Ammon's horn (tissue), 1 donor: Measurements from ENCODE around the gene RSPH10B2.
"Not testable (repeated sequence)": the region's sequence is repeated elsewhere in the genome, so short reads cannot be mapped to it uniquely, and the experiment has no call there.

Experiments
- DNase-seq: peaks from one replicate; pipeline ENCODE4 v3.0.0-alpha.2; 2016; ENCODE audit warnings: low spot score

The RSPH10B2 gene

DNA sequence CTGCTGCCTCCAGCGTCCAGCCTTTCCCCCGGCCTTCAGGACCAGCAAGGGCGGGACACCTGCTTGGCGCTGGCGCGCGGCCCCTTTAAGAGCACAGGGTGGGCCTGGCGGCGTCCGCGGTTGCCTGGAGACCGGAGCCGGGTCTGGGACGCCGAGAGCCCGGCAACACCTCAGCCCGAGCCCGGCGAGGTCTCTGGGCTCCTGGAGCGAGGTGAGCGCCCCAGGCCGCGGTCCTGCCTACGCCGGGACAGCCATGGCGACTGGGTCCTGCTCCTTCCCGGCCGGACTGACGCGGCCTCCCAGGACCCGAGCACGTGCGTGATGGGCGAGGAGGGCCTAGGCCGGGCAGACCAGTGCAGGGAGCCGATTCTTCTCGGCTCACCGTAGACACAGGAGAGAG is at the start of gene RSPH10B2:
Gene RSPH10B2, plus strand, starts transcription at position 140 of the 400 bp plus-strand sequence. CDS start 3,575 bp downstream, outside the sequence.
- not testable (repeated sequence) for DNase-seq

DNA sequence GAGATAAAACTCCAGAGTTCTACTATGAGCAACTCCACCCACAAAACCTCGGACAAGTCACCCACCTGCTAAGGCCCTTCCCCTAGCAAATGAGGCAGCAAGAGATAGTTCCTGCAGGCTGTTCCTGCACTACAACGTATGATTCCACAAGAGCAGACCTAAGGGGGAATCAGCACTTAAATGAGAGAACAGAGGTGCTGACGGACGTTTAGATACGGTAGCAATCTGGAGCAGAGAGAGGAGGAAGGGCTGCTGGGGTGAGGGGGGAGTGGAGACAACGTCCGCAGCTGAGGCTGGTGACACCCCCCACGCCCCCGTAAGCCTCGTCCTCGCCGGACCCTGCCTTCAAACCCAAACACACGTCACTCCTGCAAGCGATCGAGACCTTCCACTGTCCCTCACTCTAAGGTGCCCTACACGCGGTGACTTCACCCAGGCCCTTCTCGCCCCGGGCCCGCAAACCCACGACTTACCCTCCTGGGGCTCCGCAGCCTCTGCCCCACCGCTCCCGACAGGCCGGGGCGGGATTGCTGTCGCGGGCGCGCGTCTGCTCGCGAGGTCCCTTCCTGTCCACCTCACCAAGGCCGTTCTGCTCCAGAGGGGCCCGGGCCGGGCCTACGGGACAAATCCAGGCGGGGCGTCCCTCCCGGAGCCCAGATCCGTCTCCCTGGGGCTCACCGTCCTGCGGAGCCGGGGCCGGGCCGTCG is 47.8 kb upstream of the RSPH10B2 start:
- peak; percentile 8 for DNase-seq

DNA sequence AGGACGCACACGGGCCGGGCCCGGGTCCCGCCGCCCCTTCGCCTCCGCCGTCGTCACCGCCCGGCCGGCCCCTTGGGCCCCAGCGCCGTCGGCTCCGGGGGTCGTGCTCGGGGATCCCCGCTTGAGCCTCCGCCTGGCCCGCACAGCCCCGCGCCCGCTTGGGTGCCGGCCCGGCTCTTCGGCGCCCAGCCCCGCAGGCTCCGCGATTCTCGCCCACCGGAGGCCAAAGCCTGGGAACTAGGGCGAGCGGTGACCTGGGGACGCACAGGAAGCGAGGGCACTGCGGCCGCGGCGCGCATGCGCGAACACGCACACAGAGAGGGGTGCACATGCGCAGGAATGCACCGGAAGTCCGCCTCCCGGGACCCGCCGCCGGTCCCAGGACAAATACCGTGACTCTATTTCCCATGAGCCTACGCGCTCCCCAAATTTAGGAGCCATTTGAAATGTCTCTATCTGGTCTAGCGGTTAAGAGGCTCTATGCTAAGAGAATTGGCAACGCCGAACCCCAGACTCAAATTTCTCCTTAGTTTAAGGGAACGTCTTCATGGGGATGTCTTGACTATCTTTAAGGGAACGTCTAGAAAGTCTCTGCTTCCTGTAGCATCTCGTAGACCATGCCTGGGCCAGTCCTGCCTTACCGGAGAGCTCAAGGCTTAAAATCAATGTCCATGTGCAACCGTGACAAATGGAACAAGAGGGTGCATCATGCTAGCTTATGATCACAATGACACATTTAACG is 47.1 kb upstream of the RSPH10B2 start, which contains the start of gene ZNF12:
Gene ZNF12, minus strand, starts transcription at position 282 of the 742 bp plus-strand sequence. CDS start 1,774 bp downstream, outside the sequence.
- DNase-seq = peak; percentile 95

DNA sequence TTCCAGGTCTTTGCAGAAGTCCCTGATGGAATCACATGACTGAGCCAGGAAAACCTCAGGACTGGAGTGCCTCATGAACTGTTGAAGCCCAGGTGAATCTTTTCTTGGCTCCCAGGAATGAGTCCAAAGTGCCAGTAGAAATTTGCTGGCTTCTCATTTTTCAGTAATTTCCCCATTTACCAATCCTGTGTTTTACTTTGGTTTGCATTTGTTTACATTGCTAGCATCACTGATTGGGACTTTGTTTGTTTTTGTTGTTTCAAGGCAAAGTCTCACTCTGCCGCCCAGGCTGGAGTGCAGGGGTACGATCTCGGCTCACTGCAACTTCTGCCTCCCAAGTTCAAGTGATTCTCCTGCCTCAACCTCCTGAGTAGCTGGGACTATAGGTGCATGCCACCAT is 45.6 kb upstream of the RSPH10B2 start:
- DNase-seq = no peak

DNA sequence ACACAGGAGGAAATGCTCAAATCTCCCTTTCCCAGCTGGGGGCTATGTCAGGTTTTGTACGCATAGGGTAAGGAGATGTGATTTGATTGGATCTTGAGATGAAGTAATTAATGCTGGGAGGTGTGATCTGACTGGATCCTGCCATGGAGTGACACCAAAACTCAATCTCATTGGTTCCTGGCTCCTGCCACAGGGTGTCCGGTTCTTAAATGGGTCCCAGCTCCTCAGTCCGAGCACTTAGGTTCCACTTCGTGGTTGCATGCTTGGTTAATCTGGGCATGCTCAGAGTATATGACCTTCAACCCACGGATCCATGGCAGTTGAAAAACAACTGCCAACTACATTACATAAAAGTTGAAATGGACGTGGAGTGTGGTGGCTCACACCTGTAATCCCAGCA is 44.1 kb upstream of the RSPH10B2 start:
- DNase-seq = no peak

DNA sequence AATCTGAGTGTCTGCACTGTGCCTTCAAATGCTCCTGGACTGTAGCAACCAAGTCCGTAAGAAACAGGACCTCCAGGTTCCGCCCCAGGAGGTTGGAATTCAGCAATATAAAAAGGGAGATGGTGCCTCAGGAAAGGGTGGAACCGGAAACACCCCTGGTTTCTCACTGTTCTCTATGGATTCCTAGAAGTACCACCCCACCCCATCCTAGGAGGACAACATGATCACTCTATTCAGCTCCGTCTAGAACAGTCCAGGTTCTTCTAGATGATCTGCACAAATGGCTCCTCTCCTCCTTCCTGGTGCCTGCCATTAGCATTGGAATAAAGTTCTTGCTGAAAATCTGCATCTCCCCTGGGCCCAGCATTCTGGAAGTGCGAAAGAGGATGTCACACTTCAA is 39.5 kb upstream of the RSPH10B2 start:
- DNase-seq = no peak

DNA sequence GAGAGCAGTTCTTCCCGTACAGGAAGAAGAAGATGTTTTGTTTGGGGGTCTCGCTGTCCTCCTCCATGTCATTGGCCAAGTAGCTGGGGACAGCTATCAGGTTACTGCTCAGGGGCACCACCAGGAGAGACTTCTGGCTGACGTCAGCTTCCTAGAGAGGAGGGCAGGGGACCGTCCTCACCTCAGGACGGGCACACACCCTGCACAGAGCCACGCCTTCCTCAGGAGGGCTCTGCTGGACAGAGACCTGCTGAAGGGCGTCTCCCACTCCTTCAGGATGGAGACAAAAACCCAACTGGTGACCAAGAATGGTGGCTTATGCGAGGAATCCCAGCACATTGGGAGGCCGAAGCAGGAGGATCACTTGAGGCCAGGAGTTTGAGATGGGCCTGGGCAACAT is 38.0 kb upstream of the RSPH10B2 start:
- not testable (repeated sequence) for DNase-seq

DNA sequence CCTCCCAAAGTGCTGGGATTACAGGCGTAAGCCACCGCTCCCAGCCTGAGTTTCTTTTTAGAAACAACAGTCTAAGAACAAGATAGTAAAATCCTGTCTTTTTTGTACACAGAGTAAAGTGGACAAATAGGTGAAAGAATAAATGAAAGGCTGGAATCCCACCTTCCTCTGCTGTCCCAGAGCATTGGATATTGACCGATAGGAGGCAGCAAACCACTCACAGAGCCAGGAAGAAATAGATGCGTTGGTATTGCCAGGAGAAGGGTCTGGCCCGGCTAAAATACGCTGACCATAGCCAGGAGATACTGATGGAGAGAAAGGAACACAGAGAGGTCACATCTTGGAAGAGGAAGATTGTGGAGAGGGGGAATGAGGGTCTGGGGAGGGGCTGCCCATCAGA is 35.8 kb upstream of the RSPH10B2 start:
- no peak for DNase-seq

DNA sequence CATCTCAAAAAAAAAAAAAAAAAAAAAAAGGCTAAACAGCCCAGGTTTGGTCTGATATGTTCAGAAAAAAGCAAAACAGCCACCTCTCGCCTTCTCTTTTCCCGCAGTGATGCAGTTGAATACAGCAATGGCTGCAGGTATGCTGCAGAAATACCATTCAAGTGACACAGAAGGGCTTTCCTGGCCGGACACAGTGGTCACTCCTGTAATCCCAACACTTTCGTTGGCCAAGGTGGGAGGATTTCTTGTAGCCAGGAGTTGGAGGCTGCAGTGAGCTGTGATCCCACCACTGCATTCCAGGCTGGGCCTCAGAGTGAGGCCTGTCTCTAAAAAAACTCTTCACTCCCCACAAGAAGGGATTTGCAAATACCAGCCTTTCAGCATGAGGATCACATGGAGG is 29.6 kb upstream of the RSPH10B2 start:
- DNase-seq = not testable (repeated sequence)

DNA sequence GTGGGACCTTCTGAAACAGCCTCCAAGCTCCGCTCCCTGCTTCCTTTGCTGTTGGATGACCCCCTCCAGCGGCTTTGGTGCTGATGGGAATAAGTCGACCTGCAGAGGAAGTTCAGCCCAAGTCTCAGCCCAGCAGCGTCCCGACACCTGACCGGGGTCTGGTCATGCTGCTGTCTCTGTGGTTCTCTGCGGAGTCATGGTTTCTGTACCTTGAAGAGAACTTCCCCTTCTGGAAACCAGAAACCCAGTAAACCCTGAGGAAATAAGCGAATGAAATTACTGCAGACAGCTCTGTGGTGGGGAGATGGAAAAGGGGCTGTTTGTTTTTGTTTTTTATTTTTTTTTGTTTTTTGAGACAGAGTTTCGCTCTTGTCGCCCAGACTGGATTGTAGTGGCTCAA is 28.9 kb upstream of the RSPH10B2 start:
- peak; percentile 25 for DNase-seq

DNA sequence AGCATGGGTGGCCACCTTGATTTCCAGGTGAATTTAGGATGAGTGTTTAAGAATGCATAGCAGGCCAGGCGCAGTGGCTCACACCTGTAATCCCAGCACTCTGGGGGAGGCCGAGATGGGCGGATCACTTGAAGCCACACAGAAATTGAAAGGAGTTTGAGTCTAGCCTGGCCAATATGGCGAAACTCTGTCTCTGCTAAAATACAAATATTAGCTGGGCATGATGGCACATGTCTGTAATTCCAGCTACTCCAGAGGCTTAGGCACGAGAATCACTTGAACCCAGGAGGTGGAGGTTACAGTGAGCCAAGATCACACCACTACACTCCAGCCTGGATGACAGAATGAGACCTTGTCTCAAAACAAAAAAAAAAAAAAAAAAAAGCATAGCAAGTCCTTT is 27.6 kb upstream of the RSPH10B2 start:
- not testable (repeated sequence) for DNase-seq

DNA sequence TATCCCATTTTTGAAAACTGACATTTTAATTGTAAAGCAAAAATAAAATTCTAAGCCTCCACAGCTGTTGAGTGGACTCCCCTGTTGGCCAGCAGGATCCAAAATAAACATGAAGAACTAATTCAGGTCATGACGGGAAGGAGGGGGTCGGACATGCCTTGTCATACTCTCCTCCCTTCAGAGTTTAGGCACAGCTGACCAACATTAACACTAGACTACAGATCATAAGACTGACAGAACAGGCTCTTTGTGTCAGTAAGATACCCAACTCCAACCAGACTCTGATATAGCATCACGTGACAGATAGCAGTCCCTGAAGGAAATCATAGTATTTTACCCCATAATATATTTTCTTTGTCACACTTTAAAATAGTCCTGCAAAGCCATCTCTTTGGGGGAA is 26.2 kb upstream of the RSPH10B2 start:
- DNase-seq = no peak

DNA sequence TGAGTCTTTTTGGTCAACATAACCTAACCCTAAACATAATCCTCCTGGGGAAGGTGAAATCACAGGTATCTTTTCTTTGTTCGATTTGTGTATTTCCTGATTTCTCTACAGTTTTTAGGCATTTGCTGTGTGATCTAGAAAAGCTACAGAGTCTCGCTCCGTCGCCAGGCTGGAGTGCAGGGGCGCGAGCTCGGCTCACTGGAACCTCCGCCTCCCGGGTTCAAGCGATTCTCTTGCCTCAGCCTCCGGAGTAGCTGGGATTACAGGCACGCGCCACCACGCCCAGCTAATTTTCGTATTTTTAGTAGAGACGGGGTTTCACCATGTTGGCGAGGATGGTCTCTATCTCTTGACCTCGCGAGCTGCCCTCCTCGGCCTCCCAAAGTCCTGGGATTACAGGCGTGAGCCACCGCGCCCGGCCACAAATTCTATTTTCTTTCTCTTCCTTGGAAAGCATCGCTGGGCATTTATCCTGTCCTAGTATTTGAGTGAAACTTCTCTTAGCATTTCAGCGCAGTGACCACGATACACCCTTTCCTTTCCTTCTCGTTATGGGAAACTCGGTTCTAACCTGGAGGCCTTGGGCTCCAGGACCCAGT is 24.9 kb upstream of the RSPH10B2 start:
- not testable (repeated sequence) for DNase-seq

DNA sequence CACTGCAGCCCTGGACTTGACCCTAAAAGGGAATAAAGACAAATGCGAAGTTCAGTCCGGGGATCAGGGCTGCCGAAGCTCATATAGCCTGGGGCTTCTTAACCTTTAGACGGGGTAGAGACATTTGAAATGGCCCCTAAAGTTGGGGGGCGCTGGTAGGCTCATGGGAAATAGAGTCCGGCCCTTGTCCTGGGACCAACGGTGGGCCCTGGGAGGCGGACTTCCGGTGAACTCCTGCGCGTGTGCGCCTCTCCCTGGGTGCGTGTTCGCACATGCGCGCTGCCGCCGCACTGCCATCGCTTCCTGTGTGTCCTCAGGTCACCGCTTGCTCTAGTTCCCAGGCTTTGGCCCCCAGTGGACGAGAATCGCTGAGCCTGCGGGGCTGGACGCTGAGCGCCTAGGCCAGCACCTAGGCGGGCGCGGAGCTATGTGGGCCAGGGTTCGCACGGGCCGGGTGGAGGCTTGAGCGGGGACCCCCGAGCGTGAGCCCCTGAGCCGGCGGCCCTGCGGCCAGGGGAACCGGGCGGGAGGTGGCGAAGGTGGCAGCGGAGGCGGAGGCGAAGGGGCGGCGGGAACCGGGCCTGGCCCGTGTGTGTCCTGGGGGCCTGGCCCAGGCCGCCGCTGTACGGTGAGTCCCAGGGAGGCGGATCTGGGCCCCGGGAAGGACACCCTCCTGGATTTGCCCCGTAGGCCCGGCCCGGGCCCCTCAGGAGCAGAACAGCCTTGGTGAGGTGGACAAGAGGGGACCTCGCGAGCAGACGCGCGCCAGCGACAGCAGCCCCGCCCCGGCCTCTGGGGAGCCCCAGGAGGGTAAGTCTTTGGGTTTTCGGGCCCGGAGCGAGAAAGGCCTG is 24.2 kb upstream of the RSPH10B2 start:
- peak; percentile 97 for DNase-seq

DNA sequence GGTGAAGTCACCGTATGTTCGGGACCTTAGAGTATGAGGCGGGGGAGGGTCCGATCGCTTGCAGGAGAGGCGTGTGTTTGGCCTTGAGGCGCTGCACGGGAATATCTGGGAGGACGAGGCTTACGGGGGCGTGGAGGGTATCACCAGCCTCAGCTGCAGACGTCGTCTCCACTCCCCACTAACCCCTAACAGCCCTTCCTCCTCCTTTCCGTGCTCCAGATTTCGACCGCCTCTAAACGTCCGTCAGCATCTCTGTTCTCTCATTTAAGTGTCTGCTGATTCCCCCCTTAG is 23.6 kb upstream of the RSPH10B2 start:
- DNase-seq = no peak

DNA sequence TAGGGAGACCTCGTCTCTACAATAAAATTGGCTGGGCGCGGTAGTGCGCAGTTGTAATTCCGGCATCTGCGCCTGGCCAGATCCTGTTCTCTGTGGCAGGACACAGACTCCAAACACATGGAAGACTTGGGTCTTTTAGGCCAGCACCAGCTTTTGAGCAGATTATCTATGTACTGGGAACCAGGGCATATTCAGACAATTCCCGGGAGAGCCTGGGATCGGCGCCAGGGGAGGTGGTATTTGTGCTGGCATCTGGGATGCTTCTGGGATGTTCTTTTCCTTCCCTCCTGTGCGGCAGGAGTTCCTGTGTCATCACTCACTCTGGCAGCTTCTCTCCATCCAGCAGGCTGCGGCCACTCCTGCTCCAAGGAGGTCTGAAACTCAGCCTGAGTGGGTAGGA is 15.5 kb upstream of the RSPH10B2 start:
- DNase-seq = not testable (repeated sequence)

DNA sequence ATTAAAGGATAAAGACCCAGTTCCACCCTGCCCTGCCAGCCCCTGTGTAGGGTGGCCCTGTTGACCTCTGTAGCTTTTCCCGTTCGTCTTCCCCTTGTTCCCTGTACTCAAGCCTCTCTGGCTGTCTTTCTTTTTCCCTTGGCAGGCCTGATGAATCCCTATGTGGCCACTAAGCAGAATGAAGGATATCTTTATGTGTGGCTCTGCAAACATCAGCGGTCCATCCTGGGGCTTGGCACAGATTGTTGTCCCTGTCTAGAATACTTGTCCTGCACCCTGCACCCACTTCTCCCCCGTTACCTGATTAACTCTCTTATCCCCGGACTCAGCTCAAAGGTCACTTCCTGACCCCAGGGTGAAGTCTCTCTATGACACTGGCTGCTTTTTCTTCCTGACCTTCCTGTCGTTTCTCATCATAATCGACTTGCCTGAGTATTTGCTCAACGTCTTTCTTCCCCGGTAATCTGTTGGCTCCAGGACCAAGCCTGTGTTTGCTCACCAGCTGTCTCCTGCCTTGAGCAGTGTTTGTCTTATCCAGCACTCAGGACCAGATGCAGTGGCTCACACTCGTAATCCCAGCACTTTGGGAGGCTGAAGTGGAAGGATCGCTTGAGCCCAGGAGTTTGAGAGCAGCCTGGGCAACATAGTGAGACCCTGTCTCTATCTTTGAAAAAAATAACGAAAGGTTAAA is 9.3 kb upstream of the RSPH10B2 start:
- DNase-seq = not testable (repeated sequence)

DNA sequence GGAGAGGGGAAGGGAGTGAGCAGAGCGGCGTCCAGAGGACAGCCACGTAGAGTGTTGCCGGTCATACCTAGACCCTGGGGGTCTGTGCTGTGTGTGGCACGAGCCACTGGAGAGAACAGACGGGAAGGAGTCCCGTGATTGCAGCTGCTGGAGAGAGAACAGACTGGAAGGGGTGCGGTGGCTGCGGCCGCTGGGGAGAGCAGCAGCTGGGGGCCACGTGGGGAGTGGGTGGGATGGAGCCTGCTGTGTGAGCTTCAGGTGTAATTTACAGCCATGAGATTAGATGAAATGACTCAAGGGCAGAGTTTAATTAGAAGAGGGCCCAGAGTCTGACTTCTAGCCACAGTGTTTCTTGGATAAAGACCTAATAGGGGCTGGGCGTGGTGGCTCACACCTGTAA is 4.6 kb upstream of the RSPH10B2 start:
- DNase-seq = not testable (repeated sequence)

DNA sequence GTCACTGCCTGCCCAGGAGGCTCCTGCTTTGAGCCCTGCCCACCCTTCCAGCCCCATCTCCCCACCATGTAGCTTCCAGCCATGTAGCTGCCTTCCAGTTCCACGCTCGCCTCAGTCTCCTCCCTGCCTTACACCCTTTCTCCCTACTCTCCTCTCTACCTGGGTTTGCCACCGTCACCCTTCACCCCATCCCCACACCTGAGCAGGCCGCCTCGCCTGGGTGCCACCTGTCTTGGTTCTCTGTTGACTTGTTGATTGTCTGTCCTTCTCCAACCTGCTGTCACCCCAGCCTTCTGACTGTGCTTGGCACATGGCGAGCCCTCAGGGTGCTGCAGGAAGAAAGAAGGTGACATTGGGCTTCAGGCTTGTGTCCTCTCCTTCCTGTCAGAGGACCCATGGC is 3.7 kb upstream of the RSPH10B2 start:
- not testable (repeated sequence) for DNase-seq

DNA sequence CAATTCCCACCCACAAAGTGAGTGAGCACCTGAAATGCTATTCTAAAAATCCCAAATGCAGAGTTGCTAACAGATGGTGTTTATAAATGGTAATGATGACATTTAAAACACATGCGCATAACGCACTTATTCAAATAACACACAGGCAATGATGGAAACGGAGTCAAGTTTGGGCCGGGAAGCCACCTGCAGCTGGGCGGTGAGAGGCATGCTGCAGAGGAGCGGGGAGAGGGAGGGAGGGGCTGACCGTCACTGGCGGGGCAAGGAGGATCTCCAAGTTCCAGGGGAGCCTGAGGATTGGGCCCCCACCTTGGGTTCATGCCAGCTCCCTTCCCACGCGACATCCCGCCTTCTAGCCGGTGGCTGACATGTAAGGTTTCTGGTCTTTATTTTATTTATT is 7.3 kb downstream of the RSPH10B2 start:
- DNase-seq = not testable (repeated sequence)

DNA sequence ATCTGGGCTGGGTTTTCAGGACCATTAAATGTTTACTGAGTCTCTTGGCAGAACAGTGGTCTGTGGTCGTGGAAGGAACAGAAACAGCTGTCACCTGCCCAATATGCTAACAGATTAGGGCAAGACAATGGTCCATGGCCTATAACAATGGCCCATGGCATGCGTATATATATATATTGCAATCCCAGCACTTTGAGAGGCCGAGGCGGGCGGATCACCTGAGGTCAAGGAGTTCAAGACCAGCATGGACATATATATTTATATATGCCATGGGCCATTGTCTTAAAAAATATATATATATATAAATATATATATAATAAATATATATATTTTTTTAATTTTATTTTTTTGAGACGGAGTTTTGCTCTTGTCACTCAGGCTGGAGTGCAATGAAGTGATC is 27.7 kb downstream of the RSPH10B2 start:
- DNase-seq = not testable (repeated sequence)

DNA sequence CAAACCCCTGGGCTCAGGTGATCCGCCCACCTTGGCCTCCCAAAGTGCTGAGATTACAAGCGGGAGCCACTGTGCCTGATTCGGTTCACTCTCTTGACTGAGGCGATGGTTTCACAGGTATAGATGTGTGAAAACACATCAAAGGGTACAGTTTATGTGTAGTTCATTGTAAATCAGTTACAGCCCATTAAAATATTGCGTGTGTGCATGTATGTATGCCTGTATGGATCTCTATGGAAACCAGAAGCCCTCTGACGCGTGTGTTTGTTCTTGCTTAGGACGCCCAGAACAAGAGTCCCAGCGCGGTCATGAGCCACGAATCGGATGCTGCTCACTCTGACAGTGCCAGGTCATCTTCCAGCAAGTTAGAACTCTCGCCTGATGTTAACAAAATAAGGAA is 35.5 kb downstream of the RSPH10B2 start:
- DNase-seq = not testable (repeated sequence)
